Measurements from ENCODE around the gene UNC5CL.
"Not testable (repeated sequence)": the region's sequence is repeated elsewhere in the genome, so short reads cannot be mapped to it uniquely, and the experiment has no call there.

The UNC5CL gene

DNA sequence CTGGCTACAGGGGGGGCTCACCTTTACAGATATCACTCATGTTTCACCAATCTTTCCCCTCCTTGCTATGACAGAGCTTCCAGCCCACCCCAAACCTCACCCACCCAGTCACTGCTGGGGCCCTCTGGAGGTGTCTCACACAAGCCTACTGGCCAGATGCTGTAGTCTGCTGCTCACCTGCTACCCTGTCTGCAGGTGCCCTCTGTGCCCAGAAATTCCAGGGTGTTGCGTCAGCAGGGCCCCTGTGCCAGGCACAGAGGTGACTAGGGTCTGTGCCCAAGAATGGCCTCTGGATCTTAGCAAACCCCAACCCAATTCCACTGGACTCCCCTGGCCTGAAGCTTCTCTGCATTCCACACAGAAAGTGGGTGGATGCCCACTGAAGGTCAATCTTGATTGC lies 21.4 kb downstream of the UNC5CL start:
- H3K27ac ChIP-seq (ENCODE audit: low read length) = no peak overlapping the region
- no peaks in the 10 kb centered on the region for H3K36me3 ChIP-seq (ENCODE audit: control insufficient read depth in 1 of 2, insufficient read depth in 2 of 2, low read length in 2 of 2)
- peaks cover 0 to 4% of the 10 kb centered on the region in 2 donors for H3K4me1 ChIP-seq (ENCODE audit: control insufficient read depth in 1 of 2, insufficient read depth in 2 of 2, low read length in 2 of 2)
- no peak overlapping the region for H3K4me3 ChIP-seq (ENCODE audit: low read depth in 1 of 2, low read length in 2 of 2)
- no peaks in the 10 kb centered on the region for H3K27me3 ChIP-seq (ENCODE audit: low read depth, low read length)
- H3K9me3 ChIP-seq (ENCODE audit: control insufficient read depth in 1 of 2, low read length in 2 of 2) = no peaks in the 10 kb centered on the region

DNA sequence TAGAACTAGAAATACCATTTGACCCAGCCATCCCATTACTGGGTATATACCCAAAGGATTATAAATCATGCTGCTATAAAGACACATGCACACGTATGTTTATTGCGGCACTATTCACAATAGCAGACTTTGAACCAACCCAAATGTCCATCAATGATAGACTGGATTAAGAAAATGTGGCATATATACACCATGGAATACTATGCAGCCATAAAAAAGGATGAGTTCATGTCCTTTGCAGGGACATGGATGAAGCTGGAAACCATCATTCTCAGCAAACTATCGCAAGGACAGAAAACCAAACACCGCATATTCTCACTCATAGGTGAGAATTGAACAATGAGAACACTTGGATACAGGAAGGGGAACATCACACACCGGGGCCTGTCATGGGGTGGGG lies 23.2 kb downstream of the UNC5CL start:
- not testable (repeated sequence) for H3K4me1 ChIP-seq (ENCODE audit: control insufficient read depth in 1 of 2, insufficient read depth in 2 of 2, low read length in 2 of 2); H3K27ac ChIP-seq (ENCODE audit: low read length); H3K4me3 ChIP-seq (ENCODE audit: low read depth in 1 of 2, low read length in 2 of 2); H3K9me3 ChIP-seq (ENCODE audit: control insufficient read depth in 1 of 2, low read length in 2 of 2); H3K36me3 ChIP-seq (ENCODE audit: control insufficient read depth in 1 of 2, insufficient read depth in 2 of 2, low read length in 2 of 2); H3K27me3 ChIP-seq (ENCODE audit: low read depth, low read length)

DNA sequence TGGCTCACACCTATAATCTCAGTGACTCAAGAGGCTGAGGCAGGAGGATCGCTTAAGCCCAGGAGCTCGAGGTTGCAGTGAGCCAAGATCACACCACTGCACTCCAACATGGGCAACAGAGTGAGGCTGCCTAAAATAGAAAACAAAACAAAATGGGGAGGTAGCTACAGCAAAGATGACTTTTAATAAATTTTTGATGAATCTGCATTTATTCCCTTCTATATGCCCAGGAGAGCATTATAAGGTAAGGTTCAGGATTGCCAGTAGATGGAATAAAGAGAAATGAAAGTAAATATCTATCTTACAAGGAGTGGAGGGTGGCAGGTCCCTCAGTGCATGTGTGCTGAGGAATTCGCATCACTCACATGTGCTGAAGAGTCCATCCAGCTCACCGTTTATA lies 24.2 kb downstream of the UNC5CL start:
- Histone ChIP-seq H3K27ac (ENCODE audit: low read length) (no peak overlapping the region), H3K9me3 (ENCODE audit: control insufficient read depth in 1 of 2, low read length in 2 of 2) (no peaks in the 10 kb centered on the region), H3K4me1 (ENCODE audit: control insufficient read depth in 1 of 2, insufficient read depth in 2 of 2, low read length in 2 of 2) (no peaks in the 10 kb centered on the region), H3K27me3 (ENCODE audit: low read depth, low read length) (no peaks in the 10 kb centered on the region), H3K36me3 (ENCODE audit: control insufficient read depth in 1 of 2, insufficient read depth in 2 of 2, low read length in 2 of 2) (no peaks in the 10 kb centered on the region), H3K4me3 (ENCODE audit: low read depth in 1 of 2, low read length in 2 of 2) (no peak overlapping the region)

DNA sequence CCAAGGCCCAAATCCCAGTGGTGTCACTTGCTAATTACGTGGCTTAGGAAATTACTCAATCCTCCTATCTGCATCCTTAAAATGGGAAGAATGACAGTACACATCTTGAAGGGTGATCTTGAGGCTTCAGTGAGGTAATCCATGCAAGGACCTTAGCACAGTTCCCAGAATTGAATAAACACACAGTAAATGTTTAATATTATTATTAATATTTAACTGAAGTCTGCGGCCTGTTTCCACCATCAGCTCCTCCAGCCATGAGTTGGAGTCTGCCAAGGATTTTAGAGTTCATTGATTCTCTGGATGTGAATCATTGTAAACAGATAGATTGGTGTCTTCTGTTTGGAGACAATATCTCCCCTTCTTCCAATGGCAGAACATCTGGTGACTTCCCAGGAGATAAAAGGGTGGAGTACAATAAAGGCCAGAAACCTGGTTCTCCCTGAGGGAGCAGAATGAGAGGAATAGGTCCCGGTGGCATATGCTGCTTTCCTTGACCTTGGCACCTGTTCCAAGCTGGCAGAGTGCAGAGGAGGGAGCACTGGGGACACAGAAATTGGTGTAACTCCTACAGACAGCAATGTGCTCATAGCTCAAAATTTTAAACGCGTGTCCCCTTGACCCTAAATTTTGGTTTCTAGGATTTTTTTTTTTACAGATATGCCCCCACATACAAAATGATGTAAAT lies 25.4 kb downstream of the UNC5CL start:
- Histone ChIP-seq H3K4me1 (ENCODE audit: control insufficient read depth in 1 of 2, insufficient read depth in 2 of 2, low read length in 2 of 2) (no peaks in the 10 kb centered on the region), H3K27me3 (ENCODE audit: low read depth, low read length) (no peaks in the 10 kb centered on the region), H3K27ac (ENCODE audit: low read length) (no peak overlapping the region), H3K36me3 (ENCODE audit: control insufficient read depth in 1 of 2, insufficient read depth in 2 of 2, low read length in 2 of 2) (no peaks in the 10 kb centered on the region), H3K9me3 (ENCODE audit: control insufficient read depth in 1 of 2, low read length in 2 of 2) (no peaks in the 10 kb centered on the region), H3K4me3 (ENCODE audit: low read depth in 1 of 2, low read length in 2 of 2) (no peak overlapping the region)

DNA sequence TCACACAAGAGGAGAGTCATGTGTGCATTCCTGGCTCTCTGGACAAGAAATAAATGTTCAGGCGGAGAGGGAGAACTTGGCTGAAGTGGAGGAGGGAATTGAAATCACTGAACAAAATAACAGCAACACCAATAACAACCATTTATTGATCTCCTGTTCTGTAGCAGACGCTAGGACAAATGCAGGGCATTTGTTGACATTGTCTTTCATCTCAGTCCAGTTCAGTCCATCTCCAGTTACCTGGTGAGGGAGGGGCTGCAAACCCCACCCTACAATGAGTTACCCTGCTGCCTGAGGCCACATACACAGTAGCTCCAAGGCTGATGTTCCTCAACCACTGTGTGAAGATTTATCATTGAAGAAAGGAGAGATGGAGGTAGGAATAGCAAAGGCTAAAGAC lies 27.3 kb downstream of the UNC5CL start:
- Histone ChIP-seq H3K4me3 (ENCODE audit: low read depth in 1 of 2, low read length in 2 of 2) (no peak overlapping the region), H3K9me3 (ENCODE audit: control insufficient read depth in 1 of 2, low read length in 2 of 2) (no peaks in the 10 kb centered on the region)

DNA sequence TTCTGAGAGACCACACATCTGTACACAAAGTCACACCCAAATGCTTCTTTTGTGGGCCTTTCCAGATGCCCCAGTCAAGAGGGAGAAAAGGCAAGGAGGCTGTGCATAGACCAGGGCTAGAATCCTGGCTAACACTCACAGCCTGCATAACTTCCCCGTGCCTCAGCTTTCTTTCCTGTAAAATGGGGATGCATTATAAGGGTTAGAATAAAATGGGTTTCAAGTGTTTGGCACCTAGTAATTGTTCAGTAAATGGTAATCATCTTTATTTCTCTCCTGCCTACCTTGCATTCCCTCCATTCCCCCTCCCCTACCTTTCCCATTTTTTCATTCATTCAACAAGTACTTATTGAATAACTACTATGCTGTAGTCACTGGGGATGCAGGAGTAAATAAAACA lies 29.4 kb downstream of the UNC5CL start:
- no peak overlapping the region for H3K4me3 ChIP-seq (ENCODE audit: low read depth in 1 of 2, low read length in 2 of 2)
- no peaks in the 10 kb centered on the region for H3K9me3 ChIP-seq (ENCODE audit: control insufficient read depth in 1 of 2, low read length in 2 of 2)
- no peaks in the 10 kb centered on the region for H3K36me3 ChIP-seq (ENCODE audit: control insufficient read depth in 1 of 2, insufficient read depth in 2 of 2, low read length in 2 of 2)
- H3K27me3 ChIP-seq (ENCODE audit: low read depth, low read length) = no peaks in the 10 kb centered on the region
- no peak overlapping the region for H3K27ac ChIP-seq (ENCODE audit: low read length)
- H3K4me1 ChIP-seq (ENCODE audit: control insufficient read depth in 1 of 2, insufficient read depth in 2 of 2, low read length in 2 of 2) = no peaks in the 10 kb centered on the region

More for the DNA sequence above, 27.3 kb downstream of the UNC5CL start:
- H3K27ac ChIP-seq (ENCODE audit: low read length) = no peak overlapping the region
- no peaks in the 10 kb centered on the region for H3K36me3 ChIP-seq (ENCODE audit: control insufficient read depth in 1 of 2, insufficient read depth in 2 of 2, low read length in 2 of 2)
- no peaks in the 10 kb centered on the region for H3K4me1 ChIP-seq (ENCODE audit: control insufficient read depth in 1 of 2, insufficient read depth in 2 of 2, low read length in 2 of 2)
- no peaks in the 10 kb centered on the region for H3K27me3 ChIP-seq (ENCODE audit: low read depth, low read length)

DNA sequence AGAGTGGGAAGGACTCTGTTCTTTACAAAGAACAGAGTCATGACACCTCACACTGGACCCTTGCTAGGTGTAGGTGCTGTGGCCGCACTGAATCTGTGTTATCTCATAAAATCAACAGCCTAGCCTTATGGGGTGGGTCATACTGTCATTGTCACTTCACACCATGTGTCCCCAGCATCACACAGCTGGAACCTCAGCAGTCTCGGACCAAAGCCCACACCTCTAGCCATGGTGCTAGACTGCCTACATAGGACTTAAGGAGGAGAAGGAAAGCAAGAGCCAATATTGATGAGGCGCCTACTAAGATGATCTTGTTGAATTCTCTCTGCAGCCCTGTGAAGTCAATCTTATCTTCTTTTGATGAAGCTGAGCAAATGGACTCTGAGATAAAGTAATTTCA lies 31.0 kb downstream of the UNC5CL start:
- no peaks in the 10 kb centered on the region for H3K27me3 ChIP-seq (ENCODE audit: low read depth, low read length)
- H3K27ac ChIP-seq (ENCODE audit: low read length) = no peak overlapping the region
- H3K36me3 ChIP-seq (ENCODE audit: control insufficient read depth in 1 of 2, insufficient read depth in 2 of 2, low read length in 2 of 2) = no peaks in the 10 kb centered on the region
- H3K9me3 ChIP-seq (ENCODE audit: control insufficient read depth in 1 of 2, low read length in 2 of 2) = no peaks in the 10 kb centered on the region
- H3K4me3 ChIP-seq (ENCODE audit: low read depth in 1 of 2, low read length in 2 of 2) = no peak overlapping the region
- no peaks in the 10 kb centered on the region for H3K4me1 ChIP-seq (ENCODE audit: control insufficient read depth in 1 of 2, insufficient read depth in 2 of 2, low read length in 2 of 2)

DNA sequence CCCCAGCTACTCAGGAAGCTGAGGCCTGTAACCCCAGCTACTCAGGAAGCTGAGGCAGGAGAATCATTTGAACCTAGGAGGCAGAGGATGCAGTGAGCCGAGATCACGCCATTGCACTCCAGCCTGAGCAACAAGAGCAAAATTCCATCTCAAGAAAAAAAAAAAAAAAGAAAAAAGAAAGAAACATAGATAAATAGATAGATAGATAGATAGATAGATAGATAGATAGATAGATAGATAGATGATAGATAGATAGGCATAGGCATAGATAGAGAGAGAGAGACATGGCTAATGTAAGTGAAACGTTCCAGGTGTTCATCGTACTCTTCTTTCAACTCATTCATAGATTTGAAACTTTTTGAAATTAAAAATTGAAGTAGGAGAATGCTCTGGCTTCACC lies 32.0 kb downstream of the UNC5CL start:
- not testable (repeated sequence) for H3K4me1 ChIP-seq (ENCODE audit: control insufficient read depth in 1 of 2, insufficient read depth in 2 of 2, low read length in 2 of 2); H3K27me3 ChIP-seq (ENCODE audit: low read depth, low read length); H3K27ac ChIP-seq (ENCODE audit: low read length); H3K9me3 ChIP-seq (ENCODE audit: control insufficient read depth in 1 of 2, low read length in 2 of 2); H3K36me3 ChIP-seq (ENCODE audit: control insufficient read depth in 1 of 2, insufficient read depth in 2 of 2, low read length in 2 of 2); H3K4me3 ChIP-seq (ENCODE audit: low read depth in 1 of 2, low read length in 2 of 2)

DNA sequence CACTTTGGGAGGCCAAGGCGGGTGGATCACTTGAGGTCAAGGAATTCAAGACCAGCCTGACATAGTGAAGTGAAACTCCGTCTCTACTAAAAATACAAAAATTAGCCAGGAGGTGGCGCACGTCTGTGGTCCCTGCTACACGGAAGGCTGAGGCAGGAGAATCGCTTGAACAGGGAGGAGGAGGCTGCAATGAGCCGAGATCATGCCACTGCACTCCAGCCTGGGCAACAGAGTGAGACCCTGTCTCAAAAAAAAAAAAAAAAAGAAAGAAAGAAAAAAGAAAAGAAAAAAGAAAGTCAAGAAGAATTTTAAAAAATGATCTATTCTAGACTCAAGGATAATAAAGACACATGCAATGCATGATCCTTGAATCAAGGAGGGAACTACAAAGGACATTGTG lies 32.8 kb downstream of the UNC5CL start:
- H3K27me3 ChIP-seq (ENCODE audit: low read depth, low read length); H3K9me3 ChIP-seq (ENCODE audit: control insufficient read depth in 1 of 2, low read length in 2 of 2); H3K4me3 ChIP-seq (ENCODE audit: low read depth in 1 of 2, low read length in 2 of 2); H3K36me3 ChIP-seq (ENCODE audit: control insufficient read depth in 1 of 2, insufficient read depth in 2 of 2, low read length in 2 of 2); H3K27ac ChIP-seq (ENCODE audit: low read length); H3K4me1 ChIP-seq (ENCODE audit: control insufficient read depth in 1 of 2, insufficient read depth in 2 of 2, low read length in 2 of 2): not testable (repeated sequence)

DNA sequence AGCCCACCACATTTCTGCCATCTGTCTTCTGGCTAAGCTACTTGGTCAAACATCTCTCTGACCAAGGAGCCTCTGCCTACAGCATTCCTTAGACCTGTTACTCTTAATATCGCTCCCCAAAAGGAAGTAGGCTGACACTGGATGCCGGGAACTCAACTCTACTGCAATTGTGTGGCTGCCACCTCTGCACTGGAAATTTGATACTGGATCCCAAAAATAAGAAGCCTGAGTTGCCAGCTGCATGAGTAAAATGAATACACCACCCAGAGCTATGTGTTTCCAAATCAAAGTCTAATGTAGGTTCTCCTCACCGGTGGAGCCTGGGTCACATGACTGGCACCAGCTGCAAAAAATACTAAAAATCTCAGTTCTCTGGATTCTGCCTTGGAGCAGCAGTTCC lies 36.9 kb downstream of the UNC5CL start:
- H3K4me3 ChIP-seq (ENCODE audit: low read depth in 1 of 2, low read length in 2 of 2) = no peak overlapping the region
- H3K27ac ChIP-seq (ENCODE audit: low read length) = no peak overlapping the region
- peaks cover under 1 to 16% of the 10 kb centered on the region in 2 donors for H3K4me1 ChIP-seq (ENCODE audit: control insufficient read depth in 1 of 2, insufficient read depth in 2 of 2, low read length in 2 of 2)
- H3K36me3 ChIP-seq (ENCODE audit: control insufficient read depth in 1 of 2, insufficient read depth in 2 of 2, low read length in 2 of 2) = no peaks in the 10 kb centered on the region
- H3K9me3 ChIP-seq (ENCODE audit: control insufficient read depth in 1 of 2, low read length in 2 of 2) = no peaks in the 10 kb centered on the region
- no peaks in the 10 kb centered on the region for H3K27me3 ChIP-seq (ENCODE audit: low read depth, low read length)

DNA sequence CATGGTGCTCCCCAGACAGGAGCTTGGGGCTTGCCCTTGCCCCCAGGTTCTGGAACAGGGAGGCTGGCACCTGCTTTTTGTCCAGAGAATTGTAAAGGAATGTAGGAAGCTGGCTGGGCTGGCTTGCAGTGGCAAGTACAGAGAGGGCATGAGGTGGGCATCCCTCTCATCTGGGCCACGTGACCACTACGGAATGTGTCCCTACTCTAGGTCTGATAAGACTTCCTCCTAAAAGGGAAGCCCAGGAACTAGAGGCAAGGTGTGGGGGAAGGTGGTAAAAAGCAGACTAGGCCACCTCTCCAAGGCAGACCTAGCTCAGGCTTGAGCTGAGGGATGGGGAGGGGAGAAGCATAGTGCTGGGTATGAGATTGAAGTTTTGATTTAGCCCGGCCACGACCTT lies 38.8 kb downstream of the UNC5CL start:
- H3K4me1 ChIP-seq (ENCODE audit: control insufficient read depth in 1 of 2, insufficient read depth in 2 of 2, low read length in 2 of 2) = peaks cover 11 to 33% of the 10 kb centered on the region in 2 donors
- H3K27ac ChIP-seq (ENCODE audit: low read length) = no peak overlapping the region
- no peaks in the 10 kb centered on the region for H3K9me3 ChIP-seq (ENCODE audit: control insufficient read depth in 1 of 2, low read length in 2 of 2)
- H3K27me3 ChIP-seq (ENCODE audit: low read depth, low read length) = no peaks in the 10 kb centered on the region
- H3K36me3 ChIP-seq (ENCODE audit: control insufficient read depth in 1 of 2, insufficient read depth in 2 of 2, low read length in 2 of 2) = no peaks in the 10 kb centered on the region
- H3K4me3 ChIP-seq (ENCODE audit: low read depth in 1 of 2, low read length in 2 of 2) = no peak overlapping the region

DNA sequence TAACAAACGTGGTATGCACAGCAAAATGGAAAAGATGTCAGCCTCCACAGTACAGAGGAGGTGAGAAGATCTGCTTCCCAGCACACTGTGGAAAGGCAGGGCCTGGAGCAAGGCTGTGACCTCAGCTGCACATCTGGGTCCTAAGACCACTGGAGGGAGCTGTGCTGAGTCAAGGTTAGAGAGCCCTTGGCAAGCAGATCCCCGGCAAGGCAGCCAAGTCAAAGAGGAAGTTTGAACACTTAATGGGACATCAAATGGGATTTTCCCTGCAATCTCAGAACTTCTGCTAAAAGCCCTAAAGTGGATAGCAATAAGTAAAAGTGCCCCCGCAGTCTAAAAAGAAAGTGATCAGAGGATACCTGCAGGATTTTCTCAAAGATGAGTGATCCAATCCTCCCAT lies 39.5 kb downstream of the UNC5CL start:
- H3K9me3 ChIP-seq (ENCODE audit: control insufficient read depth in 1 of 2, low read length in 2 of 2) = no peaks in the 10 kb centered on the region
- no peak overlapping the region for H3K27ac ChIP-seq (ENCODE audit: low read length)
- no peaks in the 10 kb centered on the region for H3K36me3 ChIP-seq (ENCODE audit: control insufficient read depth in 1 of 2, insufficient read depth in 2 of 2, low read length in 2 of 2)
- H3K27me3 ChIP-seq (ENCODE audit: low read depth, low read length) = no peaks in the 10 kb centered on the region
- peaks cover 11 to 33% of the 10 kb centered on the region in 2 donors for H3K4me1 ChIP-seq (ENCODE audit: control insufficient read depth in 1 of 2, insufficient read depth in 2 of 2, low read length in 2 of 2)
- H3K4me3 ChIP-seq (ENCODE audit: low read depth in 1 of 2, low read length in 2 of 2) = no peak overlapping the region
